ENCODE results near the gene IFT172.

DNA sequence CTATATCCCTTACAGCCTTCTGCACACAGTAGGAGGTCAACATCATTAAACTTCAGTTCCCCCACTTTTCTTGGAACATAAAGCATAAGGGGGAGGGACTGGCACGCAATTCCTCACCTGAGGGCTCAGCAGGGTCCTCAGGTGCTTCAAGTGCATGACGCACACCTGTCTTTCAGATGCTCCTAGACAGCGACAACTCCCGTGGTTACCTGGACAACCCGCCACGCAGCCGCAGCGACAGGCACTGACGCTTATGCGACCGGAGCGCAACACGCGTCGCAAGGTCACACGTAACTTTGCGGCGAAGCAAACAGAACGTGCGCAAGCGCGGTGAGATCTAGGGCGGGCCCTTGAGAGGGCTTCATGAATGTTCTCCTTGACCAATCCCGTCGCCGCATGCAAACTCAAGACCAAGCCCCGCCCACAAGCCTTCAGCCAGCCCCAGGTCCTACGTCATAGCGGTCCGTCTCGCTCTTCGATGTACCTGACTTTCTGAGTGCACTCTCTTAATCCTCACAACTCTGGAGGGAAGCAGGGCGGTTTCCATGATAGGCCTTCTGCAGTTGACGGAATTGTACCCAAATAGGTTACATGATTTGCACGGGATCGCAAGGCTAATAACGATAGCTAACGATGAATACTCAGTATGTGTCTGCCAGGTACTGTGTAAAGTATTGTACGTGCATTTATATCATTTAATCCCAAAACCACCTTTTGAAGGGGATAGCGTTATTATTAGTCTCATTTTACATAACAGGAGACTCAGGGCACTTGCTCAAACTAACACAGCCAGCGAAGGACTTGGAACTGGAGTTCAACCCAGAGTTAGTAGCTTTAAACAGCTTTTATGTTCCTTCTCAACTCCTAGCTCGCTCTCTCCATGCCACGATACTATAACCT is at the start of gene IFT172:
- TF ChIP-seq POLR2A (IDR thresholded peaks at IDR 0.05): peak; percentile 53 to 95
- TF ChIP-seq, protein P1, sequence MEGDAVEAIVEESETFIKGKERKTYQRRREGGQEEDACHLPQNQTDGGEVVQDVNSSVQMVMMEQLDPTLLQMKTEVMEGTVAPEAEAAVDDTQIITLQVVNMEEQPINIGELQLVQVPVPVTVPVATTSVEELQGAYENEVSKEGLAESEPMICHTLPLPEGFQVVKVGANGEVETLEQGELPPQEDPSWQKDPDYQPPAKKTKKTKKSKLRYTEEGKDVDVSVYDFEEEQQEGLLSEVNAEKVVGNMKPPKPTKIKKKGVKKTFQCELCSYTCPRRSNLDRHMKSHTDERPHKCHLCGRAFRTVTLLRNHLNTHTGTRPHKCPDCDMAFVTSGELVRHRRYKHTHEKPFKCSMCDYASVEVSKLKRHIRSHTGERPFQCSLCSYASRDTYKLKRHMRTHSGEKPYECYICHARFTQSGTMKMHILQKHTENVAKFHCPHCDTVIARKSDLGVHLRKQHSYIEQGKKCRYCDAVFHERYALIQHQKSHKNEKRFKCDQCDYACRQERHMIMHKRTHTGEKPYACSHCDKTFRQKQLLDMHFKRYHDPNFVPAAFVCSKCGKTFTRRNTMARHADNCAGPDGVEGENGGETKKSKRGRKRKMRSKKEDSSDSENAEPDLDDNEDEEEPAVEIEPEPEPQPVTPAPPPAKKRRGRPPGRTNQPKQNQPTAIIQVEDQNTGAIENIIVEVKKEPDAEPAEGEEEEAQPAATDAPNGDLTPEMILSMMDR (IDR thresholded peaks at IDR 0.05): no peak

Data from thyroid gland (tissue), 4 donors.